Measurements from ENCODE around the gene ZNF311. TPM values are rescaled to one million over a fixed set of nuclear protein-coding genes. Genes with fewer than 3 reads are reported as not detected.

Gene ZNF311
- total and polyA plus RNA-seq, 9 of the 15 experiments (the other 6 are each of a cell fraction or from before 2014, with no cell fraction given) = 5.1 to 10.0 (median 7.5) TPM

DNA sequence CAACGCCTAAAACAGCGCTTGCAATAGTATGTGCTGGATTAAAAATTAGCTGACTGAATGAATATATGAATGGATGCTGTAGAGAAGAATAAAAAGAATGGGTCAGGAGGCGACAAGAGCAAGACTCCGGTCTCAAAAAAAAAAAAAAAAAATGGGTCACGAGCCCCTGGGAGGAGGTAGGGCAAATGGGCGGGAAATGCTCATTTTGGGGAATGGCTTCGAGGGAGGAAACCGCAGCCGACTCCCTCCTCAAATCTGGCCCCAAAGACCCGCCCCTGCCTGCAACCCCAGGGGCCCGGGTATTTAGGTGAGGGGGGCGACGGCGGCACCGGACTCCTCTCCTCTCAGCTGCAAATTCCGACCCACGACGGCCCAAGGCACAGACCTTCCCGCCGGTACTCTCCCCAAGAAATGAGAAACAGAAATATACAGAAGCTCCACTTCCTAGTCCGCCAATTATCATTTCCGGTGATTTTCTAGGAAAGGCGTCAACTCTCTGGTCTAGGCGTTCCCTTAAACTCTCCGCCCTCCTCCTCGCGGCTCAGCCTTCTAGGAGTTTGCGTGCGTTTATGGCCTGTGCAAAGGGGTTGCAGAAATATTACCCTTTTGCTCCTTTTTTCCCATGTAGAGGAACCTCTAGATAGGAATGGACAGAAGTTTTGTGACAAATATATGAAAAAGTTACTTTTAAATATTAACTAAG, at the start of gene ZNF311 (continued):
- TF ChIP-seq, protein P1, sequence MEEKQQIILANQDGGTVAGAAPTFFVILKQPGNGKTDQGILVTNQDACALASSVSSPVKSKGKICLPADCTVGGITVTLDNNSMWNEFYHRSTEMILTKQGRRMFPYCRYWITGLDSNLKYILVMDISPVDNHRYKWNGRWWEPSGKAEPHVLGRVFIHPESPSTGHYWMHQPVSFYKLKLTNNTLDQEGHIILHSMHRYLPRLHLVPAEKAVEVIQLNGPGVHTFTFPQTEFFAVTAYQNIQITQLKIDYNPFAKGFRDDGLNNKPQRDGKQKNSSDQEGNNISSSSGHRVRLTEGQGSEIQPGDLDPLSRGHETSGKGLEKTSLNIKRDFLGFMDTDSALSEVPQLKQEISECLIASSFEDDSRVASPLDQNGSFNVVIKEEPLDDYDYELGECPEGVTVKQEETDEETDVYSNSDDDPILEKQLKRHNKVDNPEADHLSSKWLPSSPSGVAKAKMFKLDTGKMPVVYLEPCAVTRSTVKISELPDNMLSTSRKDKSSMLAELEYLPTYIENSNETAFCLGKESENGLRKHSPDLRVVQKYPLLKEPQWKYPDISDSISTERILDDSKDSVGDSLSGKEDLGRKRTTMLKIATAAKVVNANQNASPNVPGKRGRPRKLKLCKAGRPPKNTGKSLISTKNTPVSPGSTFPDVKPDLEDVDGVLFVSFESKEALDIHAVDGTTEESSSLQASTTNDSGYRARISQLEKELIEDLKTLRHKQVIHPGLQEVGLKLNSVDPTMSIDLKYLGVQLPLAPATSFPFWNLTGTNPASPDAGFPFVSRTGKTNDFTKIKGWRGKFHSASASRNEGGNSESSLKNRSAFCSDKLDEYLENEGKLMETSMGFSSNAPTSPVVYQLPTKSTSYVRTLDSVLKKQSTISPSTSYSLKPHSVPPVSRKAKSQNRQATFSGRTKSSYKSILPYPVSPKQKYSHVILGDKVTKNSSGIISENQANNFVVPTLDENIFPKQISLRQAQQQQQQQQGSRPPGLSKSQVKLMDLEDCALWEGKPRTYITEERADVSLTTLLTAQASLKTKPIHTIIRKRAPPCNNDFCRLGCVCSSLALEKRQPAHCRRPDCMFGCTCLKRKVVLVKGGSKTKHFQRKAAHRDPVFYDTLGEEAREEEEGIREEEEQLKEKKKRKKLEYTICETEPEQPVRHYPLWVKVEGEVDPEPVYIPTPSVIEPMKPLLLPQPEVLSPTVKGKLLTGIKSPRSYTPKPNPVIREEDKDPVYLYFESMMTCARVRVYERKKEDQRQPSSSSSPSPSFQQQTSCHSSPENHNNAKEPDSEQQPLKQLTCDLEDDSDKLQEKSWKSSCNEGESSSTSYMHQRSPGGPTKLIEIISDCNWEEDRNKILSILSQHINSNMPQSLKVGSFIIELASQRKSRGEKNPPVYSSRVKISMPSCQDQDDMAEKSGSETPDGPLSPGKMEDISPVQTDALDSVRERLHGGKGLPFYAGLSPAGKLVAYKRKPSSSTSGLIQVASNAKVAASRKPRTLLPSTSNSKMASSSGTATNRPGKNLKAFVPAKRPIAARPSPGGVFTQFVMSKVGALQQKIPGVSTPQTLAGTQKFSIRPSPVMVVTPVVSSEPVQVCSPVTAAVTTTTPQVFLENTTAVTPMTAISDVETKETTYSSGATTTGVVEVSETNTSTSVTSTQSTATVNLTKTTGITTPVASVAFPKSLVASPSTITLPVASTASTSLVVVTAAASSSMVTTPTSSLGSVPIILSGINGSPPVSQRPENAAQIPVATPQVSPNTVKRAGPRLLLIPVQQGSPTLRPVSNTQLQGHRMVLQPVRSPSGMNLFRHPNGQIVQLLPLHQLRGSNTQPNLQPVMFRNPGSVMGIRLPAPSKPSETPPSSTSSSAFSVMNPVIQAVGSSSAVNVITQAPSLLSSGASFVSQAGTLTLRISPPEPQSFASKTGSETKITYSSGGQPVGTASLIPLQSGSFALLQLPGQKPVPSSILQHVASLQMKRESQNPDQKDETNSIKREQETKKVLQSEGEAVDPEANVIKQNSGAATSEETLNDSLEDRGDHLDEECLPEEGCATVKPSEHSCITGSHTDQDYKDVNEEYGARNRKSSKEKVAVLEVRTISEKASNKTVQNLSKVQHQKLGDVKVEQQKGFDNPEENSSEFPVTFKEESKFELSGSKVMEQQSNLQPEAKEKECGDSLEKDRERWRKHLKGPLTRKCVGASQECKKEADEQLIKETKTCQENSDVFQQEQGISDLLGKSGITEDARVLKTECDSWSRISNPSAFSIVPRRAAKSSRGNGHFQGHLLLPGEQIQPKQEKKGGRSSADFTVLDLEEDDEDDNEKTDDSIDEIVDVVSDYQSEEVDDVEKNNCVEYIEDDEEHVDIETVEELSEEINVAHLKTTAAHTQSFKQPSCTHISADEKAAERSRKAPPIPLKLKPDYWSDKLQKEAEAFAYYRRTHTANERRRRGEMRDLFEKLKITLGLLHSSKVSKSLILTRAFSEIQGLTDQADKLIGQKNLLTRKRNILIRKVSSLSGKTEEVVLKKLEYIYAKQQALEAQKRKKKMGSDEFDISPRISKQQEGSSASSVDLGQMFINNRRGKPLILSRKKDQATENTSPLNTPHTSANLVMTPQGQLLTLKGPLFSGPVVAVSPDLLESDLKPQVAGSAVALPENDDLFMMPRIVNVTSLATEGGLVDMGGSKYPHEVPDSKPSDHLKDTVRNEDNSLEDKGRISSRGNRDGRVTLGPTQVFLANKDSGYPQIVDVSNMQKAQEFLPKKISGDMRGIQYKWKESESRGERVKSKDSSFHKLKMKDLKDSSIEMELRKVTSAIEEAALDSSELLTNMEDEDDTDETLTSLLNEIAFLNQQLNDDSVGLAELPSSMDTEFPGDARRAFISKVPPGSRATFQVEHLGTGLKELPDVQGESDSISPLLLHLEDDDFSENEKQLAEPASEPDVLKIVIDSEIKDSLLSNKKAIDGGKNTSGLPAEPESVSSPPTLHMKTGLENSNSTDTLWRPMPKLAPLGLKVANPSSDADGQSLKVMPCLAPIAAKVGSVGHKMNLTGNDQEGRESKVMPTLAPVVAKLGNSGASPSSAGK (IDR thresholded peaks at IDR 0.05) = peak; percentile 98
- TF ChIP-seq GTF2E2 (tag; IDR thresholded peaks at IDR 0.05) (peak; percentile 44; the same call in 1 of the 2 replicates), ZNF766 (CRISPR knock-in tag; conservative IDR thresholded peaks at IDR 0.05) (0 out of 2 replicates have a peak, but pooled peaks have one; percentile 13), SETDB1 (IDR thresholded peaks at IDR 0.05; ENCODE audit: low read length) (no peak), PTRF (tag; IDR thresholded peaks at IDR 0.05) (0 out of 2 replicates have a peak, but pooled peaks have one; percentile 42), RCOR1 (IDR thresholded peaks at IDR 0.05; ENCODE audit: borderline replicate concordance in 1 of 2, low read depth in 2 of 2, low read length in 2 of 2) (peak in 1 of 2 experiments; percentile 51; a peak in 2 of 4 replicates), MEIS2 (IDR thresholded peaks at IDR 0.05; ENCODE audit: partially characterized antibody) (no peak), CCNT2 (IDR thresholded peaks at IDR 0.05; ENCODE audit: borderline replicate concordance, extremely low read depth, insufficient read length, low read depth, low read length) (peak; percentile 62), RBBP5 (IDR thresholded peaks at IDR 0.05; ENCODE audit: borderline replicate concordance, insufficient read depth, low read length, poor library complexity, severe bottlenecking) (peak; percentile 80), SMARCE1 (IDR thresholded peaks at IDR 0.05) (peak; percentile 19; the same call in 1 of the 2 replicates), SPI1 (IDR thresholded peaks at IDR 0.05; ENCODE audit: borderline replicate concordance, low read depth, low read length) (peak; percentile 77), TCF7L2 (IDR thresholded peaks at IDR 0.05; ENCODE audit: low read depth, low read length) (0 out of 2 replicates have a peak, but pooled peaks have one; percentile 11)
- TF ChIP-seq, protein P2, sequence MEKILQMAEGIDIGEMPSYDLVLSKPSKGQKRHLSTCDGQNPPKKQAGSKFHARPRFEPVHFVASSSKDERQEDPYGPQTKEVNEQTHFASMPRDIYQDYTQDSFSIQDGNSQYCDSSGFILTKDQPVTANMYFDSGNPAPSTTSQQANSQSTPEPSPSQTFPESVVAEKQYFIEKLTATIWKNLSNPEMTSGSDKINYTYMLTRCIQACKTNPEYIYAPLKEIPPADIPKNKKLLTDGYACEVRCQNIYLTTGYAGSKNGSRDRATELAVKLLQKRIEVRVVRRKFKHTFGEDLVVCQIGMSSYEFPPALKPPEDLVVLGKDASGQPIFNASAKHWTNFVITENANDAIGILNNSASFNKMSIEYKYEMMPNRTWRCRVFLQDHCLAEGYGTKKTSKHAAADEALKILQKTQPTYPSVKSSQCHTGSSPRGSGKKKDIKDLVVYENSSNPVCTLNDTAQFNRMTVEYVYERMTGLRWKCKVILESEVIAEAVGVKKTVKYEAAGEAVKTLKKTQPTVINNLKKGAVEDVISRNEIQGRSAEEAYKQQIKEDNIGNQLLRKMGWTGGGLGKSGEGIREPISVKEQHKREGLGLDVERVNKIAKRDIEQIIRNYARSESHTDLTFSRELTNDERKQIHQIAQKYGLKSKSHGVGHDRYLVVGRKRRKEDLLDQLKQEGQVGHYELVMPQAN (IDR thresholded peaks at IDR 0.05; ENCODE audit: borderline replicate concordance) = peak; percentile 71; the same call in 1 of the 2 replicates
